ENCODE data around the gene SREBF2. TPM values are rescaled to one million over a fixed set of nuclear protein-coding genes. Genes with fewer than 3 reads are reported as not detected.

The SREBF2 gene
- total and polyA plus RNA-seq, 2 of the 8 experiments (the other 6 are each of a cell fraction or from before 2014, with no cell fraction given) = 125 to 144 TPM

GRCh38 chr22:41813726-41814410, 19.0 kb upstream of the SREBF2 start:
- Histone ChIP-seq H2AK5ac (ENCODE audit: low read depth, low read length) (no peak overlapping the region), H3K9ac (replicated peaks in 1 of 4; ENCODE audit: extremely low read depth in 1 of 4, low read depth in 3 of 4, low read length in 3 of 4) (no peak overlapping the region), H3K4ac (replicated peaks; ENCODE audit: insufficient read length, low read depth, low read length) (no peak overlapping the region), H2BK20ac (ENCODE audit: low read length) (no peak overlapping the region), H4K91ac (replicated peaks; ENCODE audit: insufficient read length, low read length) (no peak overlapping the region), H3K23me2 (ENCODE audit: low read depth, low read length) (no peaks in the 10 kb centered on the region), H4K8ac (ENCODE audit: extremely low read depth, insufficient read depth, low read length) (no peak overlapping the region), H3K9me3 (ENCODE audit: insufficient read depth in 2 of 2, low read depth in 1 of 2, low read length in 1 of 2) (no peaks in the 10 kb centered on the region), H2AFZ (ENCODE audit: low read length) (no peak overlapping the region), H3K27me3 (replicated peaks in 1 of 4; ENCODE audit: control insufficient read depth in 3 of 4, extremely low read depth in 1 of 4, insufficient read depth in 3 of 4, low read length in 3 of 4) (no peaks in the 10 kb centered on the region), H3K23ac (ENCODE audit: insufficient read length) (no peak overlapping the region), H3K4me1 (replicated peaks in 1 of 4; ENCODE audit: control insufficient read depth in 3 of 4, insufficient read depth in 4 of 4, low read length in 3 of 4) (no peaks in the 10 kb centered on the region), H3K4me3 (ENCODE audit: extremely low read depth in 1 of 4, insufficient read depth in 2 of 4, low read depth in 3 of 4, low read length in 4 of 4) (no peak overlapping the region), H2BK120ac (replicated peaks; ENCODE audit: low read depth, low read length) (no peak overlapping the region), H3K79me2 (ENCODE audit: control insufficient read depth in 1 of 2, insufficient read depth in 2 of 2, low read length in 2 of 2) (peaks cover 0 to 3% of the 10 kb centered on the region in 2 experiments; a peak in 2 of 4 replicates), H2BK5ac (ENCODE audit: low read depth, low read length) (no peak overlapping the region), H3K56ac (replicated peaks; ENCODE audit: insufficient read length, low read depth, low read length) (no peak overlapping the region), H4K20me1 (replicated peaks in 1 of 2; ENCODE audit: control insufficient read depth in 1 of 2, insufficient read depth in 2 of 2, low read length in 2 of 2) (peaks cover 5 to 9% of the 10 kb centered on the region in 2 experiments), H3K4me2 (ENCODE audit: insufficient read depth in 1 of 2, low read depth in 2 of 2, low read length in 2 of 2) (no peak overlapping the region), H3K27ac (ENCODE audit: low read depth, low read length) (no peak overlapping the region), H3K36me3 (ENCODE audit: control insufficient read depth in 2 of 4, insufficient read depth in 4 of 4, low read length in 3 of 4) (peaks cover 2 to 23% (median 8%) of the 10 kb centered on the region in 4 experiments; a peak in 6 of 8 replicates), H3K18ac (ENCODE audit: extremely low read depth, low read length) (no peak overlapping the region), H2BK15ac (ENCODE audit: low read length) (no peak overlapping the region), H3K14ac (ENCODE audit: insufficient read length) (no peak overlapping the region), H4K5ac (ENCODE audit: insufficient read length, low read depth, low read length) (no peak overlapping the region), H3K79me1 (ENCODE audit: low read depth, low read length) (peaks cover 9% of the 10 kb centered on the region), H2BK12ac (ENCODE audit: low read depth, low read length) (no peak overlapping the region)
- CTCF ChIA-PET (ENCODE audit: partially characterized antibody) = interaction anchor here (1.3 to 1.6 kb wide), 2 partner anchors 44 to 117 kb away, joined by 4 to 5 read pairs; no protein-coding TSS in a partner anchor
- 97% methylated on average over 9 of the region's 9 CpGs; no CpG with 5 or more reads in 1 of the 2 experiments for WGBS, 2 experiments (ENCODE audit: extremely low coverage in 1 of 2, insufficient coverage in 1 of 2, insufficient read length in 1 of 2, insufficient replicate concordance in 2 of 2, low coverage in 1 of 2, low lambda C conversion rate in 2 of 2, missing lambda C conversion rate in 1 of 2)
- no peak for DNase-seq (ENCODE audit: low read depth in 1 of 2, low spot score in 2 of 2)
- no peak for FAIRE-seq
- POLR2A ChIA-PET (ENCODE audit: partially characterized antibody) = interaction anchor here (0.7 to 1.2 kb wide), 3 partner anchors 13 to 34 kb away, joined by 3 to 7 read pairs (median 5); partner anchors contain the start of gene CCDC134
- TF ChIP-seq SAP30 (IDR thresholded peaks at IDR 0.05; ENCODE audit: insufficient read depth, insufficient replicate concordance, low read length) = no peak
- no peak for TF ChIP-seq ZNF274 (IDR thresholded peaks at IDR 0.05; ENCODE audit: borderline replicate concordance, extremely low read depth, low read length)
- TF ChIP-seq CHD1 (IDR thresholded peaks at IDR 0.05; ENCODE audit: low read depth, low read length) = no peak
- TF ChIP-seq CREB1 (IDR thresholded peaks at IDR 0.05) = no peak
- no peak for TF ChIP-seq GTF2F1 (IDR thresholded peaks at IDR 0.05; ENCODE audit: borderline replicate concordance, low read depth, low read length)
- no peak for TF ChIP-seq JUND (IDR thresholded peaks at IDR 0.05; ENCODE audit: low read length)
- TF ChIP-seq E2F6 (IDR thresholded peaks at IDR 0.05) = no peak
- TF ChIP-seq TCF12 (IDR thresholded peaks at IDR 0.05; ENCODE audit: low read depth, low read length) = no peak
- TF ChIP-seq NANOG (IDR thresholded peaks at IDR 0.05; ENCODE audit: insufficient read depth, low read depth, low read length, poor library complexity, severe bottlenecking) = no peak
- TF ChIP-seq KDM4A (IDR thresholded peaks at IDR 0.05; ENCODE audit: low read depth, low read length, severe bottlenecking) = no peak
- TF ChIP-seq KDM5A (IDR thresholded peaks at IDR 0.05; ENCODE audit: low read length) = no peak

All from H1 (cell line).